HepG2 (cell line): Measurements from ENCODE around the gene SH3GLB2. TPM values are rescaled to one million over a fixed set of nuclear protein-coding genes. Genes with fewer than 3 reads are reported as not detected.

Source experiments
- DNMT3B ChIP-seq: conservative IDR thresholded peaks from 2 replicates; pipeline ENCODE4 v1.6.1; 2016; ENCODE audit warnings: missing biosample characterization, control low read depth
- GLI4 ChIP-seq: sonication (generic); formaldehyde crosslinking; IDR thresholded peaks from 2 replicates; pipeline ENCODE4 v1.5.1; 2020; ENCODE audit warnings: missing genetic modification reagents, mild to moderate bottlenecking, moderate library complexity, borderline replicate concordance
- JUNB ChIP-seq: sonication (generic); formaldehyde crosslinking; IDR thresholded peaks from 2 replicates; pipeline ENCODE4 v1.8.0; 2022; ENCODE audit warnings: missing genetic modification reagents, mild to moderate bottlenecking, borderline replicate concordance
- KDM6A ChIP-seq: IDR thresholded peaks from 2 replicates; pipeline ENCODE4 v1.6.1; 2016; ENCODE audit warnings: low read depth
- MAF1 ChIP-seq: sonication (generic); formaldehyde crosslinking; IDR thresholded peaks from 2 replicates; pipeline ENCODE4 v1.5.0; 2020; ENCODE audit warnings: missing genetic modification reagents, borderline replicate concordance
- MXI1 ChIP-seq: IDR thresholded peaks from 3 replicates; pipeline ENCODE4 v1.6.1; 2012; ENCODE audit warnings: low read depth, low read length, inconsistent platforms, borderline replicate concordance
- PHF5A ChIP-seq: IDR thresholded peaks from one replicate; pipeline ENCODE4 v1.6.1; 2018; ENCODE audit warnings: low read depth, missing genetic modification reagents; ENCODE audit not compliant: unreplicated experiment
- RARG ChIP-seq: sonication (generic); formaldehyde crosslinking; IDR thresholded peaks from 2 replicates; pipeline ENCODE4 v1.4.0; 2020; ENCODE audit warnings: low read depth, mild to moderate bottlenecking, missing genetic modification reagents
- THYN1 ChIP-seq: sonication (generic); formaldehyde crosslinking; IDR thresholded peaks from 2 replicates; pipeline ENCODE4 v1.8.1; 2023; ENCODE audit warnings: low read depth, mild to moderate bottlenecking, moderate library complexity, missing genetic modification reagents, borderline replicate concordance
- TSC22D2 ChIP-seq: sonication (generic); formaldehyde crosslinking; IDR thresholded peaks from 2 replicates; pipeline ENCODE4 v1.5.1; 2020; ENCODE audit warnings: missing genetic modification reagents, mild to moderate bottlenecking, borderline replicate concordance
- ZFAT ChIP-seq: sonication (generic); formaldehyde crosslinking; conservative IDR thresholded peaks from 2 replicates; pipeline ENCODE4 v1.8.1; 2023; ENCODE audit warnings: missing genetic modification reagents, inconsistent platforms
- ZNF251 ChIP-seq: sonication (generic); formaldehyde crosslinking; IDR thresholded peaks from 2 replicates; pipeline ENCODE4 v1.9.0; 2021; ENCODE audit warnings: mild to moderate bottlenecking, missing genetic modification reagents
- ZNF331 ChIP-seq: sonication (generic); formaldehyde crosslinking; IDR thresholded peaks from 2 replicates; pipeline ENCODE4 v1.4.0; 2020; ENCODE audit warnings: missing genetic modification reagents
- ZNF333 ChIP-seq: sonication (generic); formaldehyde crosslinking; IDR thresholded peaks from 2 replicates; pipeline ENCODE4 v1.4.0; 2020; ENCODE audit warnings: mild to moderate bottlenecking, missing genetic modification reagents, borderline replicate concordance
- ZNF660 ChIP-seq: sonication (generic); formaldehyde crosslinking; IDR thresholded peaks from 2 replicates; pipeline ENCODE4 v1.5.1; 2020; ENCODE audit warnings: mild to moderate bottlenecking, low read depth, missing genetic modification reagents, borderline replicate concordance
- polyA plus RNA-seq, 8 experiments: library from polyadenylated mRNA; depleted of rRNA in 3 of 8; stranded (reverse) in 7 of 8; unstranded in 1 of 8; fragments of >200 nt; fragmentation: Illumina TruSeq in 4 of 8; extraction: Trizol in 4 of 8; gene quantifications; 2 replicates each; pipeline versions ENCODE4 v1.2.1 to v1.2.3, GENCODE V29; 2011 to 2016; ENCODE audit warnings: low read depth in 4 of 8, missing spikeins in 1 of 8, mixed read lengths in 1 of 8; ENCODE audit not compliant: insufficient read depth in 1 of 8
- total RNA-seq, 5 experiments: library from RNA; depleted of rRNA; stranded (reverse); fragments of >200 nt; fragmentation: Illumina TruSeq; extraction: Trizol; gene quantifications; 2 replicates each; pipeline ENCODE4 v1.2.3, GENCODE V29; 2016; ENCODE audit warnings: low read depth in 1 of 5
- TF ChIP-seq, protein P1 (sequence below): sonication (generic); formaldehyde crosslinking; IDR thresholded peaks from 2 replicates; pipeline ENCODE4 v1.4.0; 2020; ENCODE audit warnings: missing genetic modification reagents
- TF ChIP-seq, protein P2 (sequence below): fragments of 450-650 bp; IDR thresholded peaks from 2 replicates; pipeline ENCODE4 v1.6.1; 2017
- TF ChIP-seq, protein P3 (sequence below): sonication (generic); formaldehyde crosslinking; IDR thresholded peaks from 2 replicates; pipeline ENCODE4 v1.4.0; 2020; ENCODE audit warnings: missing genetic modification reagents
- TF ChIP-seq, protein P4 (sequence below): sonication (generic); formaldehyde crosslinking; IDR thresholded peaks from 2 replicates; pipeline ENCODE4 v1.5.0; 2020; ENCODE audit warnings: missing genetic modification reagents
- TF ChIP-seq, protein P5 (sequence below): sonication (generic); formaldehyde crosslinking; IDR thresholded peaks from 2 replicates; pipeline ENCODE4 v1.8.0; 2022; ENCODE audit warnings: missing genetic modification reagents, mild to moderate bottlenecking, inconsistent platforms, borderline replicate concordance

The SH3GLB2 gene
- total and polyA plus RNA-seq, 2 of the 13 experiments (the other 11 are each of a cell fraction or from before 2014, with no cell fraction given) = 24.0 to 40.6 TPM

DNA sequence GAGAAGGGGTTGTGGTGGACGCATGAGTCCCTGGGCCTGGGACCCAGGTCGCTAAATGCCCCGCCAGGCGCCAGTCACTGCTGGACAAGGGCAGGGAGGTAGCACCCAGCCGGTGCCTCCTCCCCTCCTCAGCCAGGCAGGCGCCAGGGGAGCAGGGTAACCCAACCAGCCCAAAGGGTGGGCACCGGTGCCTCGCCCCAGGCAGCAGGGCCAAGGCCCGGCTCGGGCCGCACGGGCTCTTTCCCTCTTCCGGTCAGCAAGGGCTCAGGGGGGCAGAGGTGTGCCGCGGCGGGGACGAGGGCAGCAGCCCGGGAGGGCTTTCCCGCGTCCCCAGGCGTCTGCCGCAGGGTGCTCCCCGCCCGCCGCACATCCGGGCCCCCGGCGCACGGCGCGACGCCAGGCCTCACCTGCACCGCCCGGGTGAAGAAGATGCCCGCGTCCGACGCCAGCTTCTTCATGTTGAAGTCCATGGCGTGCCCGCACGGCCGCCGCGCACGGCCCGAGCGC is 393 bp downstream of the SH3GLB2 start (continued):
- no peak for TF ChIP-seq GLI4 (CRISPR knock-in tag)
- TF ChIP-seq, protein P1, sequence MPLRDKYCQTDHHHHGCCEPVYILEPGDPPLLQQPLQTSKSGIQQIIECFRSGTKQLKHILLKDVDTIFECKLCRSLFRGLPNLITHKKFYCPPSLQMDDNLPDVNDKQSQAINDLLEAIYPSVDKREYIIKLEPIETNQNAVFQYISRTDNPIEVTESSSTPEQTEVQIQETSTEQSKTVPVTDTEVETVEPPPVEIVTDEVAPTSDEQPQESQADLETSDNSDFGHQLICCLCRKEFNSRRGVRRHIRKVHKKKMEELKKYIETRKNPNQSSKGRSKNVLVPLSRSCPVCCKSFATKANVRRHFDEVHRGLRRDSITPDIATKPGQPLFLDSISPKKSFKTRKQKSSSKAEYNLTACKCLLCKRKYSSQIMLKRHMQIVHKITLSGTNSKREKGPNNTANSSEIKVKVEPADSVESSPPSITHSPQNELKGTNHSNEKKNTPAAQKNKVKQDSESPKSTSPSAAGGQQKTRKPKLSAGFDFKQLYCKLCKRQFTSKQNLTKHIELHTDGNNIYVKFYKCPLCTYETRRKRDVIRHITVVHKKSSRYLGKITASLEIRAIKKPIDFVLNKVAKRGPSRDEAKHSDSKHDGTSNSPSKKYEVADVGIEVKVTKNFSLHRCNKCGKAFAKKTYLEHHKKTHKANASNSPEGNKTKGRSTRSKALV (CRISPR knock-in tag) = no peak
- TF ChIP-seq, protein P2, sequence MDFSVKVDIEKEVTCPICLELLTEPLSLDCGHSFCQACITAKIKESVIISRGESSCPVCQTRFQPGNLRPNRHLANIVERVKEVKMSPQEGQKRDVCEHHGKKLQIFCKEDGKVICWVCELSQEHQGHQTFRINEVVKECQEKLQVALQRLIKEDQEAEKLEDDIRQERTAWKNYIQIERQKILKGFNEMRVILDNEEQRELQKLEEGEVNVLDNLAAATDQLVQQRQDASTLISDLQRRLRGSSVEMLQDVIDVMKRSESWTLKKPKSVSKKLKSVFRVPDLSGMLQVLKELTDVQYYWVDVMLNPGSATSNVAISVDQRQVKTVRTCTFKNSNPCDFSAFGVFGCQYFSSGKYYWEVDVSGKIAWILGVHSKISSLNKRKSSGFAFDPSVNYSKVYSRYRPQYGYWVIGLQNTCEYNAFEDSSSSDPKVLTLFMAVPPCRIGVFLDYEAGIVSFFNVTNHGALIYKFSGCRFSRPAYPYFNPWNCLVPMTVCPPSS = no peak
- no peak for TF ChIP-seq PHF5A (CRISPR knock-in tag)
- TF ChIP-seq DNMT3B (CRISPR knock-in tag) = no peak
- TF ChIP-seq, protein P3, sequence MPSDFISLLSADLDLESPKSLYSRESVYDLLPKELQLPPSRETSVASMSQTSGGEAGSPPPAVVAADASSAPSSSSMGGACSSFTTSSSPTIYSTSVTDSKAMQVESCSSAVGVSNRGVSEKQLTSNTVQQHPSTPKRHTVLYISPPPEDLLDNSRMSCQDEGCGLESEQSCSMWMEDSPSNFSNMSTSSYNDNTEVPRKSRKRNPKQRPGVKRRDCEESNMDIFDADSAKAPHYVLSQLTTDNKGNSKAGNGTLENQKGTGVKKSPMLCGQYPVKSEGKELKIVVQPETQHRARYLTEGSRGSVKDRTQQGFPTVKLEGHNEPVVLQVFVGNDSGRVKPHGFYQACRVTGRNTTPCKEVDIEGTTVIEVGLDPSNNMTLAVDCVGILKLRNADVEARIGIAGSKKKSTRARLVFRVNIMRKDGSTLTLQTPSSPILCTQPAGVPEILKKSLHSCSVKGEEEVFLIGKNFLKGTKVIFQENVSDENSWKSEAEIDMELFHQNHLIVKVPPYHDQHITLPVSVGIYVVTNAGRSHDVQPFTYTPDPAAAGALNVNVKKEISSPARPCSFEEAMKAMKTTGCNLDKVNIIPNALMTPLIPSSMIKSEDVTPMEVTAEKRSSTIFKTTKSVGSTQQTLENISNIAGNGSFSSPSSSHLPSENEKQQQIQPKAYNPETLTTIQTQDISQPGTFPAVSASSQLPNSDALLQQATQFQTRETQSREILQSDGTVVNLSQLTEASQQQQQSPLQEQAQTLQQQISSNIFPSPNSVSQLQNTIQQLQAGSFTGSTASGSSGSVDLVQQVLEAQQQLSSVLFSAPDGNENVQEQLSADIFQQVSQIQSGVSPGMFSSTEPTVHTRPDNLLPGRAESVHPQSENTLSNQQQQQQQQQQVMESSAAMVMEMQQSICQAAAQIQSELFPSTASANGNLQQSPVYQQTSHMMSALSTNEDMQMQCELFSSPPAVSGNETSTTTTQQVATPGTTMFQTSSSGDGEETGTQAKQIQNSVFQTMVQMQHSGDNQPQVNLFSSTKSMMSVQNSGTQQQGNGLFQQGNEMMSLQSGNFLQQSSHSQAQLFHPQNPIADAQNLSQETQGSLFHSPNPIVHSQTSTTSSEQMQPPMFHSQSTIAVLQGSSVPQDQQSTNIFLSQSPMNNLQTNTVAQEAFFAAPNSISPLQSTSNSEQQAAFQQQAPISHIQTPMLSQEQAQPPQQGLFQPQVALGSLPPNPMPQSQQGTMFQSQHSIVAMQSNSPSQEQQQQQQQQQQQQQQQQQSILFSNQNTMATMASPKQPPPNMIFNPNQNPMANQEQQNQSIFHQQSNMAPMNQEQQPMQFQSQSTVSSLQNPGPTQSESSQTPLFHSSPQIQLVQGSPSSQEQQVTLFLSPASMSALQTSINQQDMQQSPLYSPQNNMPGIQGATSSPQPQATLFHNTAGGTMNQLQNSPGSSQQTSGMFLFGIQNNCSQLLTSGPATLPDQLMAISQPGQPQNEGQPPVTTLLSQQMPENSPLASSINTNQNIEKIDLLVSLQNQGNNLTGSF (CRISPR knock-in tag) = no peak
- no peak for TF ChIP-seq THYN1 (CRISPR knock-in tag)
- no peak for TF ChIP-seq JUNB (CRISPR knock-in tag)
- no peak for TF ChIP-seq TSC22D2 (CRISPR knock-in tag)
- TF ChIP-seq MXI1 = 0 out of 3 replicates have a peak, but pooled peaks have one; percentile 26
- TF ChIP-seq, protein P4, sequence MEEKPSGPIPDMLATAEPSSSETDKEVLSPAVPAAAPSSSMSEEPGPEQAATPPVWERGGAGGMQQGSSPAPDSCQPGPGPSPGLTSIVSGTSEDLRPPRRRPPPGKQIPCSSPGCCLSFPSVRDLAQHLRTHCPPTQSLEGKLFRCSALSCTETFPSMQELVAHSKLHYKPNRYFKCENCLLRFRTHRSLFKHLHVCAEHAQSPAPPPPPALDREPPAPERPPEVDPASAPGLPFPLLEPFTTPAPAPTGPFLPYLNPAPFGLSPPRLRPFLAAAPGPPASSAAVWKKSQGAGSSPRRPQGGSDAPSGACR (CRISPR knock-in tag) = no peak
- no peak for TF ChIP-seq ZNF331 (CRISPR knock-in tag)
- TF ChIP-seq ZNF333 (CRISPR knock-in tag) = no peak
- no peak for TF ChIP-seq ZFAT (CRISPR knock-in tag)
- no peak for TF ChIP-seq ZNF660 (CRISPR knock-in tag)
- no peak for TF ChIP-seq RARG (CRISPR knock-in tag)
- TF ChIP-seq MAF1 (CRISPR knock-in tag) = no peak
- TF ChIP-seq, protein P5, sequence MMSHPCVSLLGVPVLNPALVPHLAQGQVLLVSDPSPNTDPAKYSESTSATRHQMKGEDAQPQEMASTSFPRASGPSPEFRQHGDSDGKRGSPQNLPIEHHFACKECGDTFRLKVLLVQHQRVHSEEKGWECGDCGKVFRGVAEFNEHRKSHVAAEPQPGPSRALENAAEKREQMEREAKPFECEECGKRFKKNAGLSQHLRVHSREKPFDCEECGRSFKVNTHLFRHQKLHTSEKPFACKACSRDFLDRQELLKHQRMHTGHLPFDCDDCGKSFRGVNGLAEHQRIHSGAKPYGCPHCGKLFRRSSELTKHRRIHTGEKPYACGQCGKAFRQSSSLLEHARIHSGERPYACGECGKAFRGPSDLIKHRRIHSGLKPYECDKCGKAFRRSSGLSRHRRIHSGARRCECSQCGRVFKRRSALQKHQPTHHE = no peak
- no peak for TF ChIP-seq KDM6A (CRISPR knock-in tag)
- TF ChIP-seq ZNF251 = no peak
